ENCODE results near the gene GARRE1.

GRCh38 chr19:34248941-34249340 is 5.4 kb upstream of the GARRE1 start:
- TF ChIP-seq POLR2A (IDR thresholded peaks at IDR 0.05; ENCODE audit: low read depth, low read length) (no peak), SPI1 (IDR thresholded peaks at IDR 0.05; ENCODE audit: low read depth, low read length) (no peak), POLR2AphosphoS5 (IDR thresholded peaks at IDR 0.05; ENCODE audit: low read depth, low read length) (no peak), TAF1 (IDR thresholded peaks at IDR 0.05; ENCODE audit: low read depth, low read length) (no peak), PAX5 (IDR thresholded peaks at IDR 0.05; ENCODE audit: insufficient read depth, low read length, severe bottlenecking) (no peak), POU2F2 (IDR thresholded peaks at IDR 0.05; ENCODE audit: low read depth, low read length) (no peak)

All from GM12891 (cell line).